HepG2 (cell line): Measurements from ENCODE around the gene MARS1. TPM values are rescaled to one million over a fixed set of nuclear protein-coding genes. Genes with fewer than 3 reads are reported as not detected.

ENCODE experiments used
- ATAC-seq: fragments of 200-7000 bp; cut with Tn5 transposase; 3 replicates; pipeline ENCODE4 v1.9.1; 2020; ENCODE audit warnings: mild to moderate bottlenecking, moderate library complexity
- BruUV-seq: library from RNA; stranded (reverse); fragments of 400-500 nt; replicated peaks from 2 replicates; lab custom pipeline; 2021; lab: Mats Ljungman, UMichigan
- CTCF ChIA-PET: fragments of 300-600 bp; formaldehyde crosslinking; extraction: SDS; loops from one replicate; lab custom pipeline; 2021; ENCODE audit warnings: low total read pairs, inconsistent platforms, low intra/inter-chr PET ratio; lab: Yijun Ruan, JAX
- POLR2A ChIA-PET: fragments of 350-600 bp; sonication (Branson Sonifier 250); formaldehyde crosslinking; loops from one replicate; lab custom pipeline; 2020; ENCODE audit warnings: antibody characterized with exemption, inconsistent platforms; lab: Yijun Ruan, JAX
- DNase-seq: peaks from one replicate; pipeline ENCODE4 v3.0.0-alpha.2; 2015; ENCODE audit warnings: low spot score
- FAIRE-seq: peaks from 3 replicates; lab custom pipeline; 2011; peaks lifted over from hg19 to GRCh38; lab: Jason Lieb, UNC
- H2AFZ ChIP-seq: one replicate; pipeline ENCODE4 v1.6.1; 2011; ENCODE audit warnings: low read length, inconsistent platforms
- H3K27ac ChIP-seq: fragments of 300-600 bp; 3 replicates; pipeline ENCODE4 v1.8.0; 2011; ENCODE audit warnings: mixed run types, mild to moderate bottlenecking, mixed read lengths, low read length, inconsistent platforms; ENCODE audit not compliant: insufficient read depth; ENCODE audit errors: extremely low read length
- H3K27me3 ChIP-seq, 2 experiments: fragments of 200-600 bp in 1 of 2; 2 replicates in 1 of 2; 3 replicates in 1 of 2; pipeline versions ENCODE4 v1.6.0 to v1.8.0; 2011; ENCODE audit warnings: low read length in 2 of 2, mild to moderate bottlenecking in 2 of 2, moderate library complexity in 2 of 2, inconsistent platforms in 1 of 2; ENCODE audit not compliant: insufficient read depth in 2 of 2, control insufficient read depth in 1 of 2
- H3K36me3 ChIP-seq, 2 experiments: fragments of 200-600 bp in 1 of 2; replicated peaks in 1 of 2; 2 replicates in 1 of 2; 3 replicates in 1 of 2; pipeline versions ENCODE4 v1.5.1 to v1.8.0; 2011; ENCODE audit warnings: low read length in 2 of 2, inconsistent platforms in 1 of 2; ENCODE audit not compliant: insufficient read depth in 2 of 2, control insufficient read depth in 1 of 2
- H3K4me1 ChIP-seq: 2 replicates; pipeline ENCODE4 v1.5.1; 2012; ENCODE audit warnings: low read length, inconsistent platforms; ENCODE audit not compliant: insufficient read depth
- H3K4me2 ChIP-seq: 2 replicates; pipeline ENCODE4 v1.6.0; 2011; ENCODE audit warnings: low read depth, low read length, inconsistent platforms
- H3K4me3 ChIP-seq, 3 experiments: fragments of 200-600 bp in 1 of 3; sonication (generic), shearing (Covaris generic) in 1 of 3; replicated peaks in 1 of 3; 2 replicates each; pipeline ENCODE4 v1.5.1; 2011 to 2016; ENCODE audit warnings: low read length in 3 of 3, inconsistent platforms in 2 of 3, low read depth in 2 of 3, mild to moderate bottlenecking in 2 of 3, control low read depth in 1 of 3, mixed read lengths in 1 of 3; ENCODE audit not compliant: insufficient read depth in 1 of 3
- H3K79me2 ChIP-seq: one replicate; pipeline ENCODE4 v1.6.1; 2011; ENCODE audit warnings: low read length, inconsistent platforms; ENCODE audit not compliant: insufficient read depth
- H3K9ac ChIP-seq: 2 replicates; pipeline ENCODE4 v1.6.0; 2011; ENCODE audit warnings: mild to moderate bottlenecking, low read depth, low read length, inconsistent platforms; ENCODE audit not compliant: insufficient read depth
- H3K9me3 ChIP-seq: 2 replicates; pipeline ENCODE4 v1.5.1; 2012; ENCODE audit warnings: mild to moderate bottlenecking, low read length
- H4K20me1 ChIP-seq: 2 replicates; pipeline ENCODE4 v1.6.0; 2011; ENCODE audit warnings: inconsistent platforms, mild to moderate bottlenecking, low read length, moderate library complexity; ENCODE audit not compliant: insufficient read depth
- ETV6 ChIP-seq: sonication (generic); formaldehyde crosslinking; conservative IDR thresholded peaks from 2 replicates; pipeline ENCODE4 v1.4.0; 2020; ENCODE audit warnings: missing genetic modification reagents
- ISL2 ChIP-seq: sonication (generic); formaldehyde crosslinking; IDR thresholded peaks from 2 replicates; pipeline ENCODE4 v1.5.0; 2020; ENCODE audit warnings: missing genetic modification reagents
- NAIF1 ChIP-seq: sonication (generic); formaldehyde crosslinking; IDR thresholded peaks from 2 replicates; pipeline ENCODE4 v1.5.0; 2020; ENCODE audit warnings: mild to moderate bottlenecking, missing genetic modification reagents, borderline replicate concordance
- NFRKB ChIP-seq: fragments of 450-650 bp; IDR thresholded peaks from 2 replicates; pipeline ENCODE4 v1.6.1; 2017
- NR2C2 ChIP-seq: sonication (generic); formaldehyde crosslinking; IDR thresholded peaks from 2 replicates; pipeline ENCODE4 v1.4.0; 2020; ENCODE audit warnings: missing genetic modification reagents, mild to moderate bottlenecking, moderate library complexity, borderline replicate concordance
- POLR2G ChIP-seq: fragments of 200-400 bp; formaldehyde crosslinking; IDR thresholded peaks from 2 replicates; pipeline ENCODE4 v1.6.1; 2018; ENCODE audit warnings: mild to moderate bottlenecking, low read depth, low read length, moderate library complexity
- REPIN1 ChIP-seq: sonication (generic); formaldehyde crosslinking; IDR thresholded peaks from 2 replicates; pipeline ENCODE4 v1.8.0; 2022; ENCODE audit warnings: missing genetic modification reagents, low read depth, mild to moderate bottlenecking, borderline replicate concordance
- REXO4 ChIP-seq: sonication (generic); formaldehyde crosslinking; IDR thresholded peaks from 2 replicates; pipeline ENCODE4 v1.8.0; 2022; ENCODE audit warnings: missing genetic modification reagents, mild to moderate bottlenecking, borderline replicate concordance
- STAG1 ChIP-seq: sonication (generic); formaldehyde crosslinking; IDR thresholded peaks from 2 replicates; pipeline ENCODE4 v1.4.0; 2020; ENCODE audit warnings: missing genetic modification reagents
- ZNF235 ChIP-seq: sonication (generic); formaldehyde crosslinking; IDR thresholded peaks from 2 replicates; pipeline ENCODE4 v1.8.1; 2023; ENCODE audit warnings: mild to moderate bottlenecking, missing genetic modification reagents, borderline replicate concordance
- ZNF761 ChIP-seq: sonication (generic); formaldehyde crosslinking; conservative IDR thresholded peaks from 2 replicates; pipeline ENCODE4 v1.4.0; 2020; ENCODE audit warnings: mild to moderate bottlenecking, missing genetic modification reagents
- ZNF768 ChIP-seq: sonication (generic); formaldehyde crosslinking; IDR thresholded peaks from 2 replicates; pipeline ENCODE4 v1.4.0; 2020; ENCODE audit warnings: missing genetic modification reagents
- WGBS: methylation state at CpG from one replicate; pipeline ENCODE4 v1.1.6; 2017; ENCODE audit warnings: low lambda C conversion rate; 5-methylcytosine and 5-hydroxymethylcytosine counted together
- in situ Hi-C: cut with HindIII; loops from 2 replicates; pipeline ENCODE4 v1.10.0; 2017; ENCODE audit warnings: low pct_unique_long_range_greater_than_20kb; ENCODE audit not compliant: extremely low pct_ligation_motif_present
- intact Hi-C: fragments of 100-400 bp; cut with micrococcal nuclease; formaldehyde crosslinking; loops from one replicate; pipeline ENCODE4 v1.10.0; 2022; ENCODE audit not compliant: unreplicated experiment
- polyA plus RNA-seq, 8 experiments: library from polyadenylated mRNA; depleted of rRNA in 3 of 8; stranded (reverse) in 7 of 8; unstranded in 1 of 8; fragments of >200 nt; fragmentation: Illumina TruSeq in 4 of 8; extraction: Trizol in 4 of 8; gene quantifications; 2 replicates each; pipeline versions ENCODE4 v1.2.1 to v1.2.3, GENCODE V29; 2011 to 2016; ENCODE audit warnings: low read depth in 4 of 8, missing spikeins in 1 of 8, mixed read lengths in 1 of 8; ENCODE audit not compliant: insufficient read depth in 1 of 8
- total RNA-seq, 5 experiments: library from RNA; depleted of rRNA; stranded (reverse); fragments of >200 nt; fragmentation: Illumina TruSeq; extraction: Trizol; gene quantifications; 2 replicates each; pipeline ENCODE4 v1.2.3, GENCODE V29; 2016; ENCODE audit warnings: low read depth in 1 of 5
- TF ChIP-seq, protein P1 (sequence below): sonication (generic); formaldehyde crosslinking; IDR thresholded peaks from 2 replicates; pipeline ENCODE4 v1.4.0; 2020; ENCODE audit warnings: mild to moderate bottlenecking, missing genetic modification reagents, borderline replicate concordance
- TF ChIP-seq, protein P2 (sequence below): sonication (generic); formaldehyde crosslinking; IDR thresholded peaks from 2 replicates; pipeline ENCODE4 v1.5.1; 2020; ENCODE audit warnings: missing genetic modification reagents, mild to moderate bottlenecking, borderline replicate concordance
- TF ChIP-seq, protein P3 (sequence below): sonication (generic); formaldehyde crosslinking; IDR thresholded peaks from 2 replicates; pipeline ENCODE4 v1.4.0; 2020; ENCODE audit warnings: missing genetic modification reagents
- TF ChIP-seq, protein P4 (sequence below): sonication (generic); formaldehyde crosslinking; IDR thresholded peaks from 2 replicates; pipeline ENCODE4 v1.8.0; 2022; ENCODE audit warnings: missing genetic modification reagents, mild to moderate bottlenecking, inconsistent platforms, borderline replicate concordance

Gene MARS1
- total and polyA plus RNA-seq, 2 of the 13 experiments (the other 11 are each of a cell fraction or from before 2014, with no cell fraction given), result 115 to 181 TPM

DNA sequence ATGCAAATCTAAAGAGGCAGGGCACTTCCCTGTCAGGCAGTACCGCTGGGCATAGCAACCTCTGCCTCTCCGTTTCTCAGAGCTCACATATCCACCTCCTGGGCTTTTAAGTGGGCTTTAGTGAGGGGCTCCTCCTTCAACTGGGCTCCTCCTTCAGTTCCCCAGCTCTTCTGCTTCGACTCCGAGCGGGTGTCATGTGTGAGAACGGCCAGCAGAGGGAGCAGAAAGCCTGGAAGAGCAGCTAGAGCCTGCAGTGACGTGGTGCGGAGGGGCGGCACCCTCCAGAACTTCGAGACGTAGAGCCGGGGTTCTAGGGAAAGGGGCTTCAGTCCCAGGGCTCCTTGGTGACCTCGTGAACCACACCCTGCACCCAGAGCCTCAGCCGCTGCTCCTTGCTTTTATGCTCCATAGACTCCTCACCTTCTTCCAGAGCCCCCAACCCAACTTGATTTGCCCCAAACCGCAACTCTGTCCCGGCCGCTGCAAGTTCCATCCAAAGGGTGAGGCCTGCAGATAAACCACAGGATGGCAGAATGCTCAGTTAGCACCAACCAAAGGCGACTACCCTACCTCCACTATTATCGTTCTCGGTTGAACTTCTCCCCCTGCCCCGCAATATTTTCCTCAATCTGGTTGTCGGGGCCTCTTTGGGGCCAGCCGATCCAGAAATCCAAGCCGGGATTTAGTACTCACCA, 28.7 kb upstream of the MARS1 start:
- FAIRE-seq (peak; percentile 84), ATAC-seq (peak; percentile 22), DNase-seq (peak; percentile 84)
- H3K27ac ChIP-seq, result peak overlapping the region; percentile 43
- CTCF ChIA-PET, result interaction anchor here (1.4 kb wide), 1 partner anchor 152 kb away, joined by 5 read pairs; no protein-coding TSS in a partner anchor
- peak overlapping the region; percentile 64 for H3K9ac ChIP-seq
- peaks cover 77% of the 10 kb centered on the region for H3K4me1 ChIP-seq
- peak overlapping the region; percentile 63 to 94 (median 76) for H3K4me3 ChIP-seq
- peak overlapping the region; percentile 87 for H2AFZ ChIP-seq
- H3K36me3 ChIP-seq, result no peaks in the 10 kb centered on the region
- in situ Hi-C loops, result loop anchor here (5.0 kb wide), 1 partner anchor 197 kb away; no protein-coding TSS in a partner anchor
- WGBS, result 0% methylated on average over 16 of the region's 24 CpGs
- intact Hi-C loops, result loop anchor here (10.0 kb wide), 1 partner anchor 704 kb away; the partner anchor contains the start of gene PRIM1
- POLR2A ChIA-PET, result interaction anchor here (0.8 to 1.8 kb wide), 5 partner anchors 25 to 230 kb away, joined by 3 to 11 read pairs (median 5); partner anchors contain the start of genes DDIT3, INHBC and SHMT2
- H3K79me2 ChIP-seq, result peaks cover 15% of the 10 kb centered on the region
- H3K27me3 ChIP-seq, result peaks cover 0 to 9% of the 10 kb centered on the region in 2 experiments; a peak in 2 of 5 replicates
- H3K9me3 ChIP-seq, result no peaks in the 10 kb centered on the region
- H3K4me2 ChIP-seq, result peak overlapping the region; percentile 100
- H4K20me1 ChIP-seq, result no peaks in the 10 kb centered on the region
- BruUV-seq, result no TSS peak
- TF ChIP-seq, protein P1, sequence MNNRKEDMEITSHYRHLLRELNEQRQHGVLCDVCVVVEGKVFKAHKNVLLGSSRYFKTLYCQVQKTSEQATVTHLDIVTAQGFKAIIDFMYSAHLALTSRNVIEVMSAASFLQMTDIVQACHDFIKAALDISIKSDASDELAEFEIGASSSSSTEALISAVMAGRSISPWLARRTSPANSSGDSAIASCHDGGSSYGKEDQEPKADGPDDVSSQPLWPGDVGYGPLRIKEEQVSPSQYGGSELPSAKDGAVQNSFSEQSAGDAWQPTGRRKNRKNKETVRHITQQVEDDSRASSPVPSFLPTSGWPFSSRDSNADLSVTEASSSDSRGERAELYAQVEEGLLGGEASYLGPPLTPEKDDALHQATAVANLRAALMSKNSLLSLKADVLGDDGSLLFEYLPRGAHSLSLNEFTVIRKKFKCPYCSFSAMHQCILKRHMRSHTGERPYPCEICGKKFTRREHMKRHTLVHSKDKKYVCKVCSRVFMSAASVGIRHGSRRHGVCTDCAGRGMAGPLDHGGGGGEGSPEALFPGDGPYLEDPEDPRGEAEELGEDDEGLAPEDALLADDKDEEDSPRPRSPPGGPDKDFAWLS (CRISPR knock-in tag), result no peak
- TF ChIP-seq REPIN1 (CRISPR knock-in tag), result 0 out of 2 replicates have a peak, but pooled peaks have one; percentile 38
- TF ChIP-seq REXO4 (CRISPR knock-in tag), result no peak
- TF ChIP-seq, protein P2, sequence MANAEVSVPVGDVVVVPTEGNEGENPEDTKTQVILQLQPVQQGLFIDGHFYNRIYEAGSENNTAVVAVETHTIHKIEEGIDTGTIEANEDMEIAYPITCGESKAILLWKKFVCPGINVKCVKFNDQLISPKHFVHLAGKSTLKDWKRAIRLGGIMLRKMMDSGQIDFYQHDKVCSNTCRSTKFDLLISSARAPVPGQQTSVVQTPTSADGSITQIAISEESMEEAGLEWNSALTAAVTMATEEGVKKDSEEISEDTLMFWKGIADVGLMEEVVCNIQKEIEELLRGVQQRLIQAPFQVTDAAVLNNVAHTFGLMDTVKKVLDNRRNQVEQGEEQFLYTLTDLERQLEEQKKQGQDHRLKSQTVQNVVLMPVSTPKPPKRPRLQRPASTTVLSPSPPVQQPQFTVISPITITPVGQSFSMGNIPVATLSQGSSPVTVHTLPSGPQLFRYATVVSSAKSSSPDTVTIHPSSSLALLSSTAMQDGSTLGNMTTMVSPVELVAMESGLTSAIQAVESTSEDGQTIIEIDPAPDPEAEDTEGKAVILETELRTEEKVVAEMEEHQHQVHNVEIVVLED (CRISPR knock-in tag), result peak; percentile 50; the same call in 1 of the 2 replicates
- peak; percentile 82 for TF ChIP-seq STAG1 (CRISPR knock-in tag)
- no peak for TF ChIP-seq ETV6 (CRISPR knock-in tag)
- TF ChIP-seq, protein P3, sequence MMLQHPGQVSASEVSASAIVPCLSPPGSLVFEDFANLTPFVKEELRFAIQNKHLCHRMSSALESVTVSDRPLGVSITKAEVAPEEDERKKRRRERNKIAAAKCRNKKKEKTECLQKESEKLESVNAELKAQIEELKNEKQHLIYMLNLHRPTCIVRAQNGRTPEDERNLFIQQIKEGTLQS (CRISPR knock-in tag), result no peak
- no peak for TF ChIP-seq NFRKB
- no peak for TF ChIP-seq ZNF761 (CRISPR knock-in tag)
- TF ChIP-seq ISL2 (CRISPR knock-in tag), result no peak; the same call in 1 of the 2 replicates
- TF ChIP-seq NAIF1 (CRISPR knock-in tag), result no peak
- TF ChIP-seq NR2C2 (CRISPR knock-in tag), result no peak
- peak; percentile 60 for TF ChIP-seq POLR2G
- TF ChIP-seq, protein P4, sequence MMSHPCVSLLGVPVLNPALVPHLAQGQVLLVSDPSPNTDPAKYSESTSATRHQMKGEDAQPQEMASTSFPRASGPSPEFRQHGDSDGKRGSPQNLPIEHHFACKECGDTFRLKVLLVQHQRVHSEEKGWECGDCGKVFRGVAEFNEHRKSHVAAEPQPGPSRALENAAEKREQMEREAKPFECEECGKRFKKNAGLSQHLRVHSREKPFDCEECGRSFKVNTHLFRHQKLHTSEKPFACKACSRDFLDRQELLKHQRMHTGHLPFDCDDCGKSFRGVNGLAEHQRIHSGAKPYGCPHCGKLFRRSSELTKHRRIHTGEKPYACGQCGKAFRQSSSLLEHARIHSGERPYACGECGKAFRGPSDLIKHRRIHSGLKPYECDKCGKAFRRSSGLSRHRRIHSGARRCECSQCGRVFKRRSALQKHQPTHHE, result no peak
- TF ChIP-seq ZNF768, result no peak
- TF ChIP-seq ZNF235 (CRISPR knock-in tag), result peak; percentile 68; the same call in 1 of the 2 replicates
